GM23248 (cell line): ENCODE data around the gene KCTD15. TPM values are rescaled to one million over a fixed set of nuclear protein-coding genes. Genes with fewer than 3 reads are reported as not detected.

Experiments used
- DNase-seq: peaks from one replicate; pipeline ENCODE4 v3.0.0-alpha.2; 2015
- H2AFZ ChIP-seq: fragments of 200-600 bp; sonication (generic); 2 replicates; pipeline ENCODE4 v1.6.1; 2016; ENCODE audit warnings: antibody characterized with exemption
- H3F3A ChIP-seq: fragments of 200-600 bp; sonication (generic); 2 replicates; pipeline ENCODE4 v1.6.1; 2016; ENCODE audit warnings: mild to moderate bottlenecking, antibody characterized with exemption, mixed run types; ENCODE audit not compliant: insufficient read depth
- H3K27ac ChIP-seq: fragments of 200-600 bp; sonication (generic); 2 replicates; pipeline ENCODE4 v1.5.1; 2016; ENCODE audit warnings: mild to moderate bottlenecking
- H3K27me3 ChIP-seq: fragments of 200-600 bp; sonication (generic); replicated peaks from 2 replicates; pipeline ENCODE4 v1.6.1; 2016; ENCODE audit warnings: mild to moderate bottlenecking; ENCODE audit not compliant: insufficient read depth
- H3K36me3 ChIP-seq: fragments of 200-600 bp; sonication (generic); 2 replicates; pipeline ENCODE4 v1.6.1; 2016; ENCODE audit warnings: low read depth, mild to moderate bottlenecking
- H3K4me1 ChIP-seq: fragments of 200-600 bp; sonication (generic); 2 replicates; pipeline ENCODE4 v1.6.1; 2016; ENCODE audit warnings: mild to moderate bottlenecking; ENCODE audit not compliant: insufficient read depth
- H3K4me2 ChIP-seq: fragments of 200-600 bp; sonication (generic); one replicate; pipeline ENCODE4 v1.6.1; 2016; ENCODE audit warnings: mild to moderate bottlenecking; ENCODE audit not compliant: unreplicated experiment
- H3K4me3 ChIP-seq: fragments of 200-600 bp; sonication (generic); 2 replicates; pipeline ENCODE4 v1.5.1; 2016; ENCODE audit warnings: mild to moderate bottlenecking
- H3K79me2 ChIP-seq: fragments of 200-600 bp; sonication (generic); 2 replicates; pipeline ENCODE4 v1.6.1; 2016; ENCODE audit warnings: mild to moderate bottlenecking; ENCODE audit not compliant: insufficient read depth
- H3K9ac ChIP-seq: fragments of 200-600 bp; sonication (generic); 2 replicates; pipeline ENCODE4 v1.6.1; 2016; ENCODE audit warnings: mild to moderate bottlenecking
- H3K9me2 ChIP-seq: fragments of 200-600 bp; sonication (generic); 2 replicates; pipeline ENCODE4 v1.6.1; 2016; ENCODE audit warnings: mixed run types, mild to moderate bottlenecking, moderate library complexity; ENCODE audit not compliant: insufficient read depth
- H3K9me3 ChIP-seq: fragments of 200-600 bp; sonication (generic); one replicate; pipeline ENCODE4 v1.6.1; 2017; ENCODE audit warnings: low read depth
- H4K20me1 ChIP-seq: fragments of 200-600 bp; sonication (generic); 2 replicates; pipeline ENCODE4 v1.6.0; 2016; ENCODE audit not compliant: insufficient read depth
- EZH2 ChIP-seq: fragments of 200-600 bp; sonication (generic); IDR thresholded peaks from 2 replicates; pipeline ENCODE4 v1.6.1; 2018; ENCODE audit warnings: antibody characterized with exemption, mild to moderate bottlenecking; ENCODE audit not compliant: insufficient read depth, poor library complexity, severe bottlenecking
- EZH2phosphoT487 ChIP-seq: fragments of 200-600 bp; sonication (generic); IDR thresholded peaks from 2 replicates; pipeline ENCODE4 v1.6.1; 2018; ENCODE audit warnings: antibody characterized with exemption, moderate library complexity, mild to moderate bottlenecking, low read depth; ENCODE audit not compliant: insufficient read depth
- WGBS, 2 experiments: methylation state at CpG; one replicate each; pipeline ENCODE4 v1.1.6; 2015 to 2017; ENCODE audit warnings: low lambda C conversion rate in 2 of 2, low coverage in 1 of 2; ENCODE audit errors: missing lambda C conversion rate in 2 of 2; 5-methylcytosine and 5-hydroxymethylcytosine counted together
- in situ Hi-C: fragments of 300-500 bp; cut with MboI; formaldehyde crosslinking; loops from 2 replicates; pipeline ENCODE4 v1.15.0; 2020
- polyA plus RNA-seq: library from polyadenylated mRNA; unstranded; fragments of >200 nt; fragmentation: Nextera tagmentation; extraction: Ambion mirVana; gene quantifications from 2 replicates; pipeline ENCODE4 v1.2.1, GENCODE V29; 2016
- total RNA-seq: library from RNA; depleted of rRNA; stranded (reverse); fragments of >200 nt; shearing (Covaris generic); gene quantifications from 2 replicates; pipeline ENCODE4 v1.2.3, GENCODE V29; 2014

Gene KCTD15
- total and polyA plus RNA-seq, 2 experiments from 2014 or later, result 7.5 to 117 TPM

GRCh38 chr19:33772102-33772857 is 24.4 kb upstream of the KCTD15 start:
- H3K36me3 ChIP-seq, result no peaks in the 10 kb centered on the region
- H3K27ac ChIP-seq, result no peak overlapping the region
- no peaks in the 10 kb centered on the region for H3K9me2 ChIP-seq
- H2AFZ ChIP-seq, result no peak overlapping the region
- H3K27me3 ChIP-seq, result 0 out of 2 replicates have a peak, but pooled peaks cover 10% of the 10 kb centered on the region
- H3K79me2 ChIP-seq, result no peaks in the 10 kb centered on the region
- no peaks in the 10 kb centered on the region for H3K9me3 ChIP-seq
- no peak overlapping the region for H3K4me3 ChIP-seq
- in situ Hi-C loops, result loop anchor here (5.0 to 10.0 kb wide), 2 partner anchors 323 to 350 kb away; no protein-coding TSS in a partner anchor
- no peak overlapping the region for H3K9ac ChIP-seq
- H4K20me1 ChIP-seq, result no peaks in the 10 kb centered on the region
- 82 to 85% methylated on average over 69 to 72 of the region's 72 CpGs for WGBS, 2 experiments
- H3K4me1 ChIP-seq, result no peaks in the 10 kb centered on the region
- no peak for DNase-seq
- H3F3A ChIP-seq, result no peaks in the 10 kb centered on the region
- TF ChIP-seq EZH2phosphoT487 (no peak), EZH2 (no peak)
- H3K4me2 ChIP-seq, result no peak overlapping the region

DNA sequence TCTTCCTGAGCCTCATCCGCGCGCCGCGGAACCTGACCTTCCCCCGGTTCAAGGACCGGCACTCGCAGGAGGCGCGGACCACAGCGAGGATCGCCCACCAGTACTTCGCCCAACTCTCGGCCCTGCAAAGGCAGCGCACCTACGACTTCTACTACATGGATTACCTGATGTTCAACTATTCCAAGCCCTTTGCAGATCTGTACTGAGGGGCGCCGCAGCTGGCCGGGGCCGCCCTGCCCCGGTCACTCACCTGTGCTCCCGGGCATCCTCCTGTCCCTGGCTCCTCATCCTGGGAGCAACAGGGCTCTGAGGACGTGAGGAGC is 23.9 kb upstream of the KCTD15 start:
- H3K4me3 ChIP-seq, result no peak overlapping the region
- no peak overlapping the region for H2AFZ ChIP-seq
- H4K20me1 ChIP-seq, result no peaks in the 10 kb centered on the region
- in situ Hi-C loops, result loop anchor here (5.0 to 10.0 kb wide), 2 partner anchors 322 to 351 kb away; no protein-coding TSS in a partner anchor
- 0 out of 2 replicates have a peak, but pooled peaks cover 10% of the 10 kb centered on the region for H3K27me3 ChIP-seq
- H3K27ac ChIP-seq, result no peak overlapping the region
- no peaks in the 10 kb centered on the region for H3K79me2 ChIP-seq
- H3K9me2 ChIP-seq, result no peaks in the 10 kb centered on the region
- TF ChIP-seq EZH2phosphoT487, result no peak
- no peak for TF ChIP-seq EZH2
- DNase-seq, result no peak
- 88 to 89% methylated on average over 19 to 23 of the region's 23 CpGs for WGBS, 2 experiments
- no peaks in the 10 kb centered on the region for H3K9me3 ChIP-seq
- H3K9ac ChIP-seq, result no peak overlapping the region
- no peaks in the 10 kb centered on the region for H3F3A ChIP-seq
- no peaks in the 10 kb centered on the region for H3K4me1 ChIP-seq
- H3K4me2 ChIP-seq, result no peak overlapping the region
- no peaks in the 10 kb centered on the region for H3K36me3 ChIP-seq

- no peaks in the 10 kb centered on the region for H4K20me1 ChIP-seq
- no peak overlapping the region for H3K27ac ChIP-seq
- TF ChIP-seq EZH2 (no peak), EZH2phosphoT487 (no peak)
- no peak overlapping the region for H3K4me3 ChIP-seq
- no peaks in the 10 kb centered on the region for H3K36me3 ChIP-seq
- no peak for DNase-seq
- no peak overlapping the region for H3K9ac ChIP-seq
- H2AFZ ChIP-seq, result no peak overlapping the region
- no peaks in the 10 kb centered on the region for H3K9me2 ChIP-seq
- WGBS, 2 experiments, result 20 to 28% methylated on average over 3 to 6 of the region's 6 CpGs
- H3K9me3 ChIP-seq, result no peaks in the 10 kb centered on the region
- in situ Hi-C loops, result loop anchor here (5.0 to 10.0 kb wide), 2 partner anchors 321 to 352 kb away; no protein-coding TSS in a partner anchor
- H3K4me1 ChIP-seq, result no peaks in the 10 kb centered on the region
- no peak overlapping the region for H3K4me2 ChIP-seq
- H3K79me2 ChIP-seq, result no peaks in the 10 kb centered on the region
- H3K27me3 ChIP-seq, result peaks cover 11% of the 10 kb centered on the region; the same call in 1 of the 2 replicates
- H3F3A ChIP-seq, result no peaks in the 10 kb centered on the region
Measured at GRCh38 chr19:33773704-33774624, 22.7 kb upstream of the KCTD15 start.

DNA sequence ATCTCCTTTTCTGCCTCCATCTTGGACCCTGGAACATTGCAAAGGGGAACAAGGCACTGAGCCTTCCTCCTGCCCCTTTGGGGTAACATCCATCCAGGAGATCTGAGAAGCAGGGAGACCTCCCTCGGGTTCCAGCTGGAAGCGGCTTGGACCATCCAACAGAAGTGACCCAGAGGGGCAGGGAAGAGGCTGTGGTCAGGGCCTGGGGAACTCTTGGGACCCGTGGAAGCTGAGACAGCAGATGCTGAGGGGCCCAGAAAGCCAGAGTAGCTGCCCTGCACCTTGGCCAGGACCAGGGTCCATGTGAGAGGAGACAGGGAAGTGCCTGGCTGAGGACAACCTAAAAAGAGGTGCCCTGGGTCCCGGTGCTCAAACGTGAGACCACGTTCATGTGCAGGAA is 21.9 kb upstream of the KCTD15 start:
- Histone ChIP-seq H3K79me2 (no peaks in the 10 kb centered on the region), H4K20me1 (no peaks in the 10 kb centered on the region), H3K4me3 (no peak overlapping the region), H3K9ac (no peak overlapping the region), H3K4me2 (no peak overlapping the region), H3K4me1 (no peaks in the 10 kb centered on the region), H3K27ac (no peak overlapping the region), H3K9me3 (no peaks in the 10 kb centered on the region), H3F3A (no peaks in the 10 kb centered on the region), H3K36me3 (no peaks in the 10 kb centered on the region), H3K27me3 (peaks cover 19% of the 10 kb centered on the region; the same call in 1 of the 2 replicates), H3K9me2 (no peaks in the 10 kb centered on the region), H2AFZ (no peak overlapping the region)
- no peak for DNase-seq
- 56 to 60% methylated on average over 6 of the region's 6 CpGs for WGBS, 2 experiments
- TF ChIP-seq EZH2, result no peak
- TF ChIP-seq EZH2phosphoT487, result no peak
- in situ Hi-C loops, result loop anchor here (5.0 to 25.0 kb wide), 3 partner anchors 320 to 563 kb away; no protein-coding TSS in a partner anchor
